AG09309 (cell line): ENCODE results near the gene DPH7.
A peak's percentile ranks its signal among the peaks of the same experiment; 100 is the strongest.

Source experiments
- DNase-seq: peaks from one replicate; pipeline ENCODE4 v3.0.0-alpha.2; 2010; ENCODE audit warnings: low read depth
- H3K4me3 ChIP-seq: 2 replicates; pipeline ENCODE4 v1.5.1; 2011; ENCODE audit warnings: mild to moderate bottlenecking, low read depth, low read length, moderate library complexity; ENCODE audit not compliant: control insufficient read depth
- CTCF ChIP-seq: IDR thresholded peaks from 2 replicates; pipeline ENCODE4 v1.5.1; 2011; ENCODE audit warnings: mild to moderate bottlenecking, low read depth, low read length, inconsistent platforms; ENCODE audit not compliant: insufficient read depth, control insufficient read depth; ENCODE audit errors: missing control alignments

Gene DPH7

GRCh38 chr9:137619240-137620047 lies 40.7 kb upstream of the DPH7 start:
- peak overlapping the region; percentile 64 for H3K4me3 ChIP-seq
- TF ChIP-seq CTCF: no peak
- no peak for DNase-seq

GRCh38 chr9:137618105-137619067 lies 39.7 kb upstream of the DPH7 start, which contains the start of gene EHMT1:
EHMT1 (plus strand) TSS chr9:137619005; CDS start chr9:137619029, 24 bp downstream.
- H3K4me3 ChIP-seq: peak within 1 kb of the TSS; percentile 91
- no peak for DNase-seq
- TF ChIP-seq CTCF: no peak

GRCh38 chr9:137615387-137615871 lies 36.7 kb upstream of the DPH7 start:
- no peak for TF ChIP-seq CTCF
- no peak overlapping the region for H3K4me3 ChIP-seq
- no peak for DNase-seq

GRCh38 chr9:137614631-137615386 lies 36.1 kb upstream of the DPH7 start:
- TF ChIP-seq CTCF: no peak
- DNase-seq: no peak
- H3K4me3 ChIP-seq: no peak overlapping the region

GRCh38 chr9:137613738-137614523 lies 35.2 kb upstream of the DPH7 start:
- H3K4me3 ChIP-seq: no peak overlapping the region
- DNase-seq: no peak
- TF ChIP-seq CTCF: no peak
